Measurements from ENCODE around the gene AFP.

AFP gene

GRCh38 chr4:73468170-73468569, 32.1 kb downstream of the AFP start:
- TF ChIP-seq POLR2AphosphoS5 (IDR thresholded peaks at IDR 0.05; ENCODE audit: low read depth, low read length): no peak
- TF ChIP-seq TAF1 (IDR thresholded peaks at IDR 0.05; ENCODE audit: borderline replicate concordance, insufficient read depth, low read length): no peak
- no peak for TF ChIP-seq REST (IDR thresholded peaks at IDR 0.05; ENCODE audit: insufficient read depth in 1 of 2, low read depth in 2 of 2, low read length in 2 of 2)
- no peak for TF ChIP-seq FOXP2 (optimal IDR thresholded peaks at IDR 0.05; ENCODE audit: borderline replicate concordance, extremely low read depth, extremely low read length, insufficient read depth)
- no peak for TF ChIP-seq SIN3A (IDR thresholded peaks at IDR 0.05; ENCODE audit: borderline replicate concordance, insufficient read depth, low read length)

- TF ChIP-seq SIN3A (IDR thresholded peaks at IDR 0.05; ENCODE audit: borderline replicate concordance, insufficient read depth, low read length): no peak
- TF ChIP-seq REST (IDR thresholded peaks at IDR 0.05; ENCODE audit: insufficient read depth in 1 of 2, low read depth in 2 of 2, low read length in 2 of 2): no peak
- no peak for TF ChIP-seq POLR2AphosphoS5 (IDR thresholded peaks at IDR 0.05; ENCODE audit: low read depth, low read length)
Measured at GRCh38 chr4:73470728-73471127, 34.7 kb downstream of the AFP start.

GRCh38 chr4:73477176-73477575, 41.2 kb downstream of the AFP start:
- TF ChIP-seq REST (IDR thresholded peaks at IDR 0.05; ENCODE audit: insufficient read depth in 1 of 2, low read depth in 2 of 2, low read length in 2 of 2) (no peak), FOXP2 (optimal IDR thresholded peaks at IDR 0.05; ENCODE audit: borderline replicate concordance, extremely low read depth, extremely low read length, insufficient read depth) (no peak), POLR2AphosphoS5 (IDR thresholded peaks at IDR 0.05; ENCODE audit: low read depth, low read length) (no peak), TAF1 (IDR thresholded peaks at IDR 0.05; ENCODE audit: borderline replicate concordance, insufficient read depth, low read length) (no peak), SIN3A (IDR thresholded peaks at IDR 0.05; ENCODE audit: borderline replicate concordance, insufficient read depth, low read length) (no peak)

- TF ChIP-seq REST (IDR thresholded peaks at IDR 0.05; ENCODE audit: insufficient read depth in 1 of 2, low read depth in 2 of 2, low read length in 2 of 2) (no peak), TAF1 (IDR thresholded peaks at IDR 0.05; ENCODE audit: borderline replicate concordance, insufficient read depth, low read length) (no peak), POLR2AphosphoS5 (IDR thresholded peaks at IDR 0.05; ENCODE audit: low read depth, low read length) (no peak), SIN3A (IDR thresholded peaks at IDR 0.05; ENCODE audit: borderline replicate concordance, insufficient read depth, low read length) (no peak), FOXP2 (optimal IDR thresholded peaks at IDR 0.05; ENCODE audit: borderline replicate concordance, extremely low read depth, extremely low read length, insufficient read depth) (no peak)
Measured at GRCh38 chr4:73479323-73479722, 43.3 kb downstream of the AFP start.

GRCh38 chr4:73481358-73481757, 45.3 kb downstream of the AFP start, which contains the start of gene AFM:
AFM (plus strand) TSS chr4:73481745; CDS start chr4:73481776, 31 bp downstream.
- TF ChIP-seq SIN3A (IDR thresholded peaks at IDR 0.05; ENCODE audit: borderline replicate concordance, insufficient read depth, low read length): no peak
- TF ChIP-seq REST (IDR thresholded peaks at IDR 0.05; ENCODE audit: insufficient read depth in 1 of 2, low read depth in 2 of 2, low read length in 2 of 2): no peak
- no peak for TF ChIP-seq POLR2AphosphoS5 (IDR thresholded peaks at IDR 0.05; ENCODE audit: low read depth, low read length)
- no peak for TF ChIP-seq FOXP2 (optimal IDR thresholded peaks at IDR 0.05; ENCODE audit: borderline replicate concordance, extremely low read depth, extremely low read length, insufficient read depth)
- TF ChIP-seq TAF1 (IDR thresholded peaks at IDR 0.05; ENCODE audit: borderline replicate concordance, insufficient read depth, low read length): no peak
